ENCODE results near the gene PDLIM3. TPM values are rescaled to one million over a fixed set of nuclear protein-coding genes. Genes with fewer than 3 reads are reported as not detected.
"Not testable (repeated sequence)": the region's sequence is repeated elsewhere in the genome, so short reads cannot be mapped to it uniquely, and the experiment has no call there.

Gene PDLIM3
- polyA plus RNA-seq, 1 donor from 2014 or later: 0.13 TPM

GRCh38 chr4:185564349-185564748 is 29.0 kb upstream of the PDLIM3 start:
- H3K9me3 Mint-ChIP-seq: peaks cover 0 to 5% (median 3%) of the 10 kb centered on the region in 3 donors
- no peaks in the 10 kb centered on the region for H3K36me3 Mint-ChIP-seq
- no peak overlapping the region for H3K27ac Mint-ChIP-seq
- no peaks in the 10 kb centered on the region for H3K4me1 Mint-ChIP-seq
- no peak overlapping the region for H3K4me3 Mint-ChIP-seq
- H3K27me3 Mint-ChIP-seq: peaks cover 2% of the 10 kb centered on the region

- no peaks in the 10 kb centered on the region for H3K4me1 Mint-ChIP-seq
- H3K4me3 Mint-ChIP-seq: no peak overlapping the region
- H3K27ac Mint-ChIP-seq: peak overlapping the region in 1 of 3 donors; percentile 33
- no peaks in the 10 kb centered on the region for H3K36me3 Mint-ChIP-seq
- peaks cover 3 to 5% (median 3%) of the 10 kb centered on the region in 3 donors for H3K9me3 Mint-ChIP-seq
- H3K27me3 Mint-ChIP-seq: peaks cover 14% of the 10 kb centered on the region
These were observed 27.2 kb upstream of the PDLIM3 start for GRCh38 chr4:185562531-185562930.

GRCh38 chr4:185560316-185560715 is 25.0 kb upstream of the PDLIM3 start:
- Mint-ChIP-seq H3K4me3 (peak overlapping the region in 1 of 4 donors; percentile 15), H3K27me3 (peaks cover 21% of the 10 kb centered on the region), H3K9me3 (peaks cover 3 to 5% (median 4%) of the 10 kb centered on the region in 3 donors), H3K27ac (no peak overlapping the region), H3K4me1 (no peaks in the 10 kb centered on the region), H3K36me3 (no peaks in the 10 kb centered on the region)

- H3K4me1 Mint-ChIP-seq: no peaks in the 10 kb centered on the region
- no peaks in the 10 kb centered on the region for H3K36me3 Mint-ChIP-seq
- H3K27me3 Mint-ChIP-seq: peaks cover 22% of the 10 kb centered on the region
- H3K4me3 Mint-ChIP-seq: peak overlapping the region in 1 of 4 donors; percentile 15
- H3K9me3 Mint-ChIP-seq: peaks cover 3 to 5% (median 4%) of the 10 kb centered on the region in 3 donors
- H3K27ac Mint-ChIP-seq: no peak overlapping the region
These were observed 24.6 kb upstream of the PDLIM3 start for GRCh38 chr4:185559915-185560281.

- H3K36me3 Mint-ChIP-seq: not testable (repeated sequence)
- peaks cover 22% of the 10 kb centered on the region for H3K27me3 Mint-ChIP-seq
These were observed 24.1 kb upstream of the PDLIM3 start for GRCh38 chr4:185559251-185559914.

GRCh38 chr4:185554365-185555126 is 19.2 kb upstream of the PDLIM3 start:
- Mint-ChIP-seq H3K4me1 (no peaks in the 10 kb centered on the region), H3K36me3 (peaks cover 1% of the 10 kb centered on the region), H3K27ac (no peak overlapping the region), H3K4me3 (no peak overlapping the region), H3K27me3 (peaks cover 23% of the 10 kb centered on the region), H3K9me3 (peaks cover 0 to 4% (median 0%) of the 10 kb centered on the region in 3 donors)

More at GRCh38 chr4:185559251-185559914, 24.1 kb upstream of the PDLIM3 start:
- not testable (repeated sequence) for H3K4me1 Mint-ChIP-seq, H3K9me3 Mint-ChIP-seq, H3K27ac Mint-ChIP-seq
- peak overlapping the region in 1 of 4 donors; percentile 14 for H3K4me3 Mint-ChIP-seq

GRCh38 chr4:185552254-185552653 is 16.9 kb upstream of the PDLIM3 start:
- no peak overlapping the region for H3K27ac Mint-ChIP-seq
- H3K27me3 Mint-ChIP-seq: peaks cover 9% of the 10 kb centered on the region
- H3K4me1 Mint-ChIP-seq: no peaks in the 10 kb centered on the region
- H3K36me3 Mint-ChIP-seq: peaks cover 1% of the 10 kb centered on the region
- peaks cover 0 to 1% (median 0%) of the 10 kb centered on the region in 3 donors for H3K9me3 Mint-ChIP-seq
- H3K4me3 Mint-ChIP-seq: no peak overlapping the region

GRCh38 chr4:185550933-185551332 is 15.6 kb upstream of the PDLIM3 start:
- Mint-ChIP-seq H3K4me1 (no peaks in the 10 kb centered on the region), H3K4me3 (no peak overlapping the region), H3K9me3 (no peaks in the 10 kb centered on the region), H3K27ac (no peak overlapping the region), H3K27me3 (peaks cover 4% of the 10 kb centered on the region), H3K36me3 (peaks cover 1% of the 10 kb centered on the region)

- Mint-ChIP-seq H3K27ac (no peak overlapping the region), H3K4me3 (no peak overlapping the region), H3K36me3 (peaks cover 1% of the 10 kb centered on the region), H3K9me3 (no peaks in the 10 kb centered on the region), H3K4me1 (no peaks in the 10 kb centered on the region), H3K27me3 (peaks cover 2% of the 10 kb centered on the region)
These were observed 13.9 kb upstream of the PDLIM3 start for GRCh38 chr4:185549095-185549639.

- Mint-ChIP-seq H3K27me3 (peaks cover 2% of the 10 kb centered on the region), H3K9me3 (no peaks in the 10 kb centered on the region), H3K4me1 (no peaks in the 10 kb centered on the region), H3K36me3 (peaks cover 1% of the 10 kb centered on the region), H3K27ac (no peak overlapping the region), H3K4me3 (no peak overlapping the region)
These were observed 13.3 kb upstream of the PDLIM3 start for GRCh38 chr4:185548587-185548986.

GRCh38 chr4:185546335-185546734 is 11.0 kb upstream of the PDLIM3 start:
- Mint-ChIP-seq H3K4me1 (no peaks in the 10 kb centered on the region), H3K27ac (no peak overlapping the region), H3K9me3 (peaks cover 0 to 1% (median 0%) of the 10 kb centered on the region in 3 donors), H3K4me3 (no peak overlapping the region), H3K36me3 (peaks cover 1% of the 10 kb centered on the region), H3K27me3 (peaks cover 5% of the 10 kb centered on the region)

- Mint-ChIP-seq H3K9me3 (peaks cover 0 to 1% (median 0%) of the 10 kb centered on the region in 3 donors), H3K4me3 (no peak overlapping the region), H3K36me3 (no peaks in the 10 kb centered on the region), H3K4me1 (no peaks in the 10 kb centered on the region), H3K27ac (no peak overlapping the region), H3K27me3 (peaks cover 8% of the 10 kb centered on the region)
These were observed 7.5 kb upstream of the PDLIM3 start for GRCh38 chr4:185542626-185543315.

- H3K4me1 Mint-ChIP-seq: no peaks in the 10 kb centered on the region
- no peak overlapping the region for H3K27ac Mint-ChIP-seq
- H3K9me3 Mint-ChIP-seq: peaks cover 0 to 1% (median 0%) of the 10 kb centered on the region in 3 donors
- H3K36me3 Mint-ChIP-seq: no peaks in the 10 kb centered on the region
- H3K27me3 Mint-ChIP-seq: peaks cover 14% of the 10 kb centered on the region
- no peak overlapping the region for H3K4me3 Mint-ChIP-seq
These were observed 6.0 kb upstream of the PDLIM3 start for GRCh38 chr4:185541251-185541727.

GRCh38 chr4:185540487-185541120 is 5.3 kb upstream of the PDLIM3 start:
- H3K36me3 Mint-ChIP-seq: no peaks in the 10 kb centered on the region
- peaks cover 2 to 6% (median 2%) of the 10 kb centered on the region in 3 donors for H3K4me1 Mint-ChIP-seq
- peaks cover 19% of the 10 kb centered on the region for H3K27me3 Mint-ChIP-seq
- no peak overlapping the region for H3K4me3 Mint-ChIP-seq
- no peak overlapping the region for H3K27ac Mint-ChIP-seq
- peaks cover 0 to 1% (median 0%) of the 10 kb centered on the region in 3 donors for H3K9me3 Mint-ChIP-seq
